Astrocyte of the cerebellum (primary cell): ENCODE data around the gene CDH4.

Source experiments
- DNase-seq: peaks from one replicate; pipeline ENCODE4 v3.0.0-alpha.2; 2011; ENCODE audit warnings: low read depth
- H3K4me3 ChIP-seq: 2 replicates; pipeline ENCODE4 v1.5.1; 2011; ENCODE audit warnings: mild to moderate bottlenecking, low read depth, low read length, moderate library complexity
- CTCF ChIP-seq: IDR thresholded peaks from 2 replicates; pipeline ENCODE4 v1.5.1; 2012; ENCODE audit warnings: low read length, low read depth, moderate library complexity, mild to moderate bottlenecking; ENCODE audit errors: missing control alignments
- in situ Hi-C: cut with HindIII; loops from 2 replicates; pipeline ENCODE4 v1.10.0; 2017; ENCODE audit warnings: low sequenced_read_pairs

Gene CDH4

GRCh38 chr20:61866165-61866564, 614.1 kb downstream of the CDH4 start:
- no peak for DNase-seq
- in situ Hi-C loops: no loop called here
- no peak for TF ChIP-seq CTCF
- no peak overlapping the region for H3K4me3 ChIP-seq

- no peak overlapping the region for H3K4me3 ChIP-seq
- TF ChIP-seq CTCF: no peak
- DNase-seq: no peak
- in situ Hi-C loops: no loop called here
Observed at GRCh38 chr20:61868006-61868405, 615.9 kb downstream of the CDH4 start.

GRCh38 chr20:61868466-61869090, 616.5 kb downstream of the CDH4 start:
- no peak for DNase-seq
- H3K4me3 ChIP-seq: no peak overlapping the region
- no peak for TF ChIP-seq CTCF
- in situ Hi-C loops: no loop called here

GRCh38 chr20:61869750-61870507, 617.9 kb downstream of the CDH4 start:
- no peak overlapping the region for H3K4me3 ChIP-seq
- in situ Hi-C loops: no loop called here
- DNase-seq: no peak

GRCh38 chr20:61871160-61871559, 619.1 kb downstream of the CDH4 start:
- no peak for TF ChIP-seq CTCF
- DNase-seq: no peak
- in situ Hi-C loops: no loop called here
- no peak overlapping the region for H3K4me3 ChIP-seq

More at GRCh38 chr20:61869750-61870507, 617.9 kb downstream of the CDH4 start:
- TF ChIP-seq CTCF: no peak

GRCh38 chr20:61871913-61872312, 619.9 kb downstream of the CDH4 start:
- in situ Hi-C loops: no loop called here
- no peak overlapping the region for H3K4me3 ChIP-seq
- DNase-seq: no peak
- TF ChIP-seq CTCF: no peak
